Activated T-helper 1 cell treated with anti-CD3 and anti-CD28 coated beads, Interleukin-12 subunit alpha, Interleukin-12 subunit beta, Interleukin-2, Interleukin-4 antibody, amounts not matched to agents 30 ng/mL and 10 ng/mL and 1 ng/mL, durations not matched to agents 14 hours and 24 hours and 36 hours (primary cell): ENCODE data around the gene KRTAP21-3. TPM values are rescaled to one million over a fixed set of nuclear protein-coding genes. Genes with fewer than 3 reads are reported as not detected.
"Not testable (repeated sequence)": the region's sequence is repeated elsewhere in the genome, so short reads cannot be mapped to it uniquely, and the experiment has no call there.

Experiments
- DNase-seq: peaks from one replicate; pipeline ENCODE4 v3.0.0; 2021; ENCODE audit warnings: low spot score
- H3K27ac Mint-ChIP-seq: one replicate; pipeline ENCODE4 v1.8.0; 2021; ENCODE audit warnings: mild to moderate bottlenecking, mixed read lengths
- H3K27me3 Mint-ChIP-seq: one replicate; pipeline ENCODE4 v1.8.0; 2022; ENCODE audit warnings: mild to moderate bottlenecking, moderate library complexity, mixed read lengths; ENCODE audit not compliant: insufficient read depth
- H3K36me3 Mint-ChIP-seq: one replicate; pipeline ENCODE4 v1.8.0; 2021; ENCODE audit warnings: low read depth, mixed read lengths
- H3K4me1 Mint-ChIP-seq: one replicate; pipeline ENCODE4 v1.8.0; 2021; ENCODE audit warnings: low read depth, mixed read lengths
- H3K4me3 Mint-ChIP-seq: one replicate; pipeline ENCODE4 v1.8.0; 2021; ENCODE audit warnings: mild to moderate bottlenecking, moderate library complexity, mixed read lengths
- H3K9me3 Mint-ChIP-seq: one replicate; pipeline ENCODE4 v1.8.0; 2021; ENCODE audit warnings: mixed read lengths
- intact Hi-C: fragments of 100-400 bp; cut with micrococcal nuclease; formaldehyde crosslinking; loops from one replicate; pipeline ENCODE4 v1.15.1; 2024
- total RNA-seq: library from RNA; stranded (reverse); gene quantifications from 2 replicates; pipeline ENCODE4 v1.2.3, GENCODE V29; 2022

Gene KRTAP21-3, protein sequence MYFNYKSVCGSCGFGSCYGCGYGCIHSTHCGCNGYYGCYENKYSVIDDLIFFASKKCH
- total RNA-seq = not detected in 2 replicates

DNA sequence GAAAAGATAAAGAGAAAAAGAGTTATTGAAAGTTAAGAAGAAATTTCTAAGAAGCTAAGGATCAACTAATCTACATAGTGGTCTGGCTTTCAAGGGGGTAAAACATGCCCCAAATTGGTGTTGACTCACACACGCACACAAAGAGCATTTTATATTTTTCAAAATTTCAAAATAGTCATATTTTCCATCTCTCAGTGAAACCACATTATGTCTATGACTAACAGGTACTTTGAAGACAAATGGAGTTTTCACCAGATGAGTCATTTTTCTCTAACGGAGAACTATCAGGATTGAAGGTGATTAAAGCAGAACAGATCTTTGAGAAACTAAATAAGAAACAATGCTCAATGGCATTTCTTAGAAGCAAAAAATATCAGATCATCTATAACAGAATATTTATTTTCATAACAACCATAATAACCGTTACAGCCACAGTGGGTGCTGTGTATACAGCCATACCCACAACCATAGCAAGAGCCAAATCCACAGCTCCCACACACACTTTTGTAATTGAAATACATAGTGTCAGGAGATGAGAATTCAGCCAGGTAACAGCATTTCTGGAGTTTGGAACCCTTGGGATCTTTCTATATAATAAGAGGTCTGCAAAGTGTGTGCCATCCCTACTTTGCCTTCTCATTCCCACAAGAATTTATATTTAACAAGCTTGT, at the start of gene KRTAP21-3:
Gene KRTAP21-3, minus strand, starts transcription at position 539 of the 671 bp plus-strand sequence. Its CDS starts 18 bp downstream, at position 521.
- H3K27me3 Mint-ChIP-seq = peaks cover 2% of the 10 kb centered on the region
- H3K36me3 Mint-ChIP-seq = peaks cover 3% of the 10 kb centered on the region
- H3K4me1 Mint-ChIP-seq = peaks cover 29% of the 10 kb centered on the region
- peak within 1 kb of the TSS; percentile 7 for H3K4me3 Mint-ChIP-seq
- peak within 1 kb of the TSS; percentile 75 for H3K27ac Mint-ChIP-seq
- intact Hi-C loops = loop anchor here (1.0 to 10.0 kb wide), 10 partner anchors 8 to 1944 kb away; partner anchors contain the start of gene SOD1
- no peak for DNase-seq
- peaks cover 18% of the 10 kb centered on the region for H3K9me3 Mint-ChIP-seq

DNA sequence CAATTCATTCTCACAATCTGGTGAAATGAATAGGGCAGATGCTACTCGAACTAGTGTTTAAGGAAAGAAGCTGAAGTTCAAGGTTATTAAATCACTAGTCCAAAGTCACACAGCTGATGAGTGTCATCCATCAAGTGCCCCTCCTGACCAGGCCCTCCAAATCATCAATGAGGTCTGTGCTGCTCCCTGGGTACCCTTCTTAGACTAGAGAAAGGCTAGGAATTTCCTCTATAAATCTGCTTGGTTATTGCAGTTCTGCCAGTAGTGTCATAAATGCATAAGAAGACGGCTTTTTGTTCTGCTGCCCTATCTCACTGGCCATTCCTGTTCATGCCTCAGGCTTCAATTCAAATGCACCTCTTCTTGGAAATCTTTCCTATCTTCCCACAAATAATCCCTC, 42.2 kb upstream of the KRTAP21-3 start:
- H3K27ac Mint-ChIP-seq = no peak overlapping the region
- no peak overlapping the region for H3K4me3 Mint-ChIP-seq
- no peaks in the 10 kb centered on the region for H3K9me3 Mint-ChIP-seq
- peaks cover 4% of the 10 kb centered on the region for H3K27me3 Mint-ChIP-seq
- H3K36me3 Mint-ChIP-seq = no peaks in the 10 kb centered on the region
- H3K4me1 Mint-ChIP-seq = no peaks in the 10 kb centered on the region
- intact Hi-C loops = no loop called here
- no peak for DNase-seq

DNA sequence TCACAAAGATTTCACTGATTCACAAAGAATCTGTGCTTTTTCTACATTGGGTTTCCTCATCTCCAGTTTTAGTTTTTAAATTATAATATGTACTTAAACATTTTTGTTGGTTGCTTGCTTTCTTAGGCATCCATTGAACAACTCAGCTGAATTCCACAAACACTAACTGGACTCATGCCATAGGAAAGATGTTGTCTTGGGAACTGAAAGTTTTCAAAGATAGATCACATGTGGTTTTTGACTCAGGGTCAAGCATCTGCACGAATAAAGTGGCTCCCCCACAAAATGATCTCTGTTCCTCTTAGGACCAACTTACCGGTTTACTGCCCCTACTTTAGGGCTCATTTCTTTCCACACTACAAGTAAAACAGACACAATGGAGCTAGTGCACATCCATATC, 39.7 kb upstream of the KRTAP21-3 start:
- Mint-ChIP-seq H3K36me3 (no peaks in the 10 kb centered on the region), H3K27me3 (peaks cover 4% of the 10 kb centered on the region), H3K4me1 (no peaks in the 10 kb centered on the region), H3K4me3 (no peak overlapping the region), H3K9me3 (no peaks in the 10 kb centered on the region), H3K27ac (no peak overlapping the region)
- DNase-seq = no peak
- intact Hi-C loops = no loop called here

DNA sequence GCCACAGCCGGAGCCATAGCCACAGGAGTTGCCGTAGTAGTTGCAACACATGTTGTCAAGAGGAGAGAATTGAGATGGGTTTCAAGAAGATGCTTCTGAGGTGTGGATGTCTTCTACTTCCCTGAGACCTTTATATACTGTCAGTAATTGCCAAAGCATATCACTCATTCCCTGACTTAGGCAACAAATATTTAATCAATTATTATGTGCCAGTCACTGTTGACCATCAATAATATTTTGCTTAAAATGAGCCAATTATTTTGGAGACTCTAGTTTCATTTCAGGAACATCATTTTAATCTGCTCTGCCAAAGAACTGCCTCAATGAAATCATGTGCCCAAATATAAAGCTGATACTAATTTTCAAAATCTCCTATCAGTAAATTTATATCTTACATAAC, 36.8 kb upstream of the KRTAP21-3 start, which contains the start of gene KRTAP21-1:
Gene KRTAP21-1, minus strand, starts transcription at position 101 of the 400 bp plus-strand sequence. Its CDS starts 50 bp downstream, at position 51.
- H3K36me3 Mint-ChIP-seq, intact Hi-C loops, H3K4me3 Mint-ChIP-seq, H3K4me1 Mint-ChIP-seq, H3K27me3 Mint-ChIP-seq, H3K9me3 Mint-ChIP-seq, H3K27ac Mint-ChIP-seq, DNase-seq: not testable (repeated sequence)

DNA sequence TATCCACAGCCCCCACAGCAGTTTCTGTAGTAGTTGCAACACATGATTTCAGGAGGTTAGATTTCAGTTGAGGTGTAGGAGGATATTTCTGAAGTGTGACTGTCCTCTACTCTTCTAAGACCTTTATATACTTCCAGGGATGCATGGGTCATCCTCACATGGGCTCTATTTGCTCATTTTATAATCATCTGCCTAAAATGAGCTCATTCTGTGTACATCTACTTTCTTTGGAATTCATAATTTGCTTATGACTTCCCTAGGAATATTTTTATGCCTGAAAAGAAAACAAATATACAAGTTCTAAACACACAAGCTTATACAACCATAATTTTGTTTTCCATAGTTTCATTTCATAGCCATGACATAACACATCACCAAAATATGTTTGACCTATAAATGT, 28.6 kb upstream of the KRTAP21-3 start, which contains the start of gene KRTAP21-2:
Gene KRTAP21-2, minus strand, starts transcription at position 101 of the 400 bp plus-strand sequence. Its CDS starts 57 bp downstream, at position 44.
- no peak for DNase-seq
- no peaks in the 10 kb centered on the region for H3K4me1 Mint-ChIP-seq
- no peak within 1 kb of the TSS for H3K27ac Mint-ChIP-seq
- intact Hi-C loops = no loop called here
- no peaks in the 10 kb centered on the region for H3K36me3 Mint-ChIP-seq
- no peaks in the 10 kb centered on the region for H3K9me3 Mint-ChIP-seq
- H3K27me3 Mint-ChIP-seq = no peaks in the 10 kb centered on the region
- H3K4me3 Mint-ChIP-seq = no peak within 1 kb of the TSS

DNA sequence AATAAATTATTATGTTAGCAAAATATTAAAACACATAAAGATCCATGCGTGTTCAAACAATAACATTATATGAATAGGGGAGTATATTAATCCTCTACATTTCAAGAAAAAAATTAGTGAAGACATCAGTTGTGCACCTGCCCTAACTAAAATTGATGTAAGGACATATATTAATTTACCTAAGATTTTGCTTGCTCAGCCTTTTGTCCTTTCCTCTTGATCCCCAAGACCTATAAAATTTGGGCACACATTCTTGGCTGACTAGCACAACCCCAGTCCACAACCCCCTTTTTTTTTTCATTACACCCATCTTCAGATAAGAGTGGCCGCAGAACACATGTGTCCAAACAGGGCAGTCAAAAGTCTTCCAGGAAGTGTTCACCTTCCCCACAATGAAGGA, 21.9 kb upstream of the KRTAP21-3 start:
- intact Hi-C loops = no loop called here
- no peak overlapping the region for H3K4me3 Mint-ChIP-seq
- no peaks in the 10 kb centered on the region for H3K27me3 Mint-ChIP-seq
- H3K4me1 Mint-ChIP-seq = no peaks in the 10 kb centered on the region
- H3K9me3 Mint-ChIP-seq = no peaks in the 10 kb centered on the region
- H3K36me3 Mint-ChIP-seq = no peaks in the 10 kb centered on the region
- no peak overlapping the region for H3K27ac Mint-ChIP-seq
- no peak for DNase-seq

DNA sequence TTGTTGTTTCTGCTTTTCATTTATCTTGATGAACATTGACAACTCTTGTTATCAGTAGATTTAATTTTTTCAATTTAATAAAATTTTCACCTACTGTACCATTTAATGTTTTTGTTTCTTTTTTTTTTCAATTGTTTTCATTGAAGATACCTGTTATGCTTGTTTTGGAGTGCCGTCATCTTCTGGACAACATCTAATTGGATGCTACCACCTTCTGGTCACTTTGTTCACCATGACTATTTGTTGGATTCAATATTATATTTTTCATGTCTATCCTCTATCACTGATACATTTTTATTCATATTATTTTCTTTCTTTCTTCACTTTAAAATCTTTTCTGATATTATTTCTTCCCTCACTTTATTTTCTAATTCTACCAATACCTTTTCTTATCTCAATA, 14.4 kb upstream of the KRTAP21-3 start:
- DNase-seq = no peak
- intact Hi-C loops = loop anchor here (1.0 kb wide), 1 partner anchor 227 kb away; no protein-coding TSS in a partner anchor
- Mint-ChIP-seq H3K4me3 (no peak overlapping the region), H3K4me1 (no peaks in the 10 kb centered on the region), H3K36me3 (no peaks in the 10 kb centered on the region), H3K27me3 (peaks cover 16% of the 10 kb centered on the region), H3K27ac (no peak overlapping the region), H3K9me3 (peaks cover 8% of the 10 kb centered on the region)

DNA sequence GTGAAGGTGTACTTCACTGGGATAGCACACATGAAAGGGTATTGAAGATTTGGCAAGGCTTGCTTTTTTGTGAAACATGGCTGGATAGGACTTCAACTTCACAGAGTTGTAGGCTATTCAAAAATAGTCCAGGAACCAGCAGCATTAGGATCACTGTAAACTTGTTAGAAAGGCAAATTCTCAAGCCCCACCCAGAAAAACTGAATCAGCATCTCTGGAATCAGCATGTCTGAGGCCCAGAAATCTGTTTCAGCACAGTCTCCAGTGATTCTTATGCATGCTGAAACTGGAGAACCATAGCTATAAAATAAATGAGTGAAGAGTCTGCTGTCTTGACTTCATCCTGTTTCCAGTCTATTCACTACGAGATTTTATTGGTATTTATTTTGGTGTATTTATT, 8.1 kb upstream of the KRTAP21-3 start:
- Mint-ChIP-seq H3K9me3 (peaks cover 20% of the 10 kb centered on the region), H3K4me3 (no peak overlapping the region), H3K4me1 (no peaks in the 10 kb centered on the region), H3K27me3 (peaks cover 10% of the 10 kb centered on the region), H3K27ac (no peak overlapping the region), H3K36me3 (peaks cover 1% of the 10 kb centered on the region)
- DNase-seq = no peak
- intact Hi-C loops = no loop called here

DNA sequence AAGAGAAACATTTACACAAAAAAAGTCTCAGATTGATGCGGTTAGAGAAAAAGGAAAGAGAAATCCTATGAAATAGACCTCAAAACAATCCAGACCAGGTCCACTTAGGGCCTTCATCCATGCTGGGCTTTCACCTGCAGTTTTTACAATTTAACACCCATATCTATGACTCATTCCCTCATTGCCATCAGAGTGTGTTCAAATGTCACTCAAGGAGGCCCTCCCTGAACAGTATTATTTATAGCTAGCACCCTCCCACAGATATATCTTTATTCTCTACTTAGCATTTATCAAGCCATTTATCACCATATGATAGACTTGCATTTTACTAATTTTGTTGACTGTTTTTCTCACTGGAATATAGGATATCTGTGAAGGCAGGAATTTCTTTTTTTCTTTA, 824 bp upstream of the KRTAP21-3 start:
- peak overlapping the region; percentile 7 for H3K4me3 Mint-ChIP-seq
- peaks cover 3% of the 10 kb centered on the region for H3K36me3 Mint-ChIP-seq
- DNase-seq = no peak
- intact Hi-C loops = loop anchor here (2.0 to 10.0 kb wide), 8 partner anchors 368 to 1945 kb away; partner anchors contain the start of gene SOD1
- H3K9me3 Mint-ChIP-seq = peaks cover 18% of the 10 kb centered on the region
- peaks cover 2% of the 10 kb centered on the region for H3K27me3 Mint-ChIP-seq
- peaks cover 29% of the 10 kb centered on the region for H3K4me1 Mint-ChIP-seq
- H3K27ac Mint-ChIP-seq = peak overlapping the region; percentile 64

DNA sequence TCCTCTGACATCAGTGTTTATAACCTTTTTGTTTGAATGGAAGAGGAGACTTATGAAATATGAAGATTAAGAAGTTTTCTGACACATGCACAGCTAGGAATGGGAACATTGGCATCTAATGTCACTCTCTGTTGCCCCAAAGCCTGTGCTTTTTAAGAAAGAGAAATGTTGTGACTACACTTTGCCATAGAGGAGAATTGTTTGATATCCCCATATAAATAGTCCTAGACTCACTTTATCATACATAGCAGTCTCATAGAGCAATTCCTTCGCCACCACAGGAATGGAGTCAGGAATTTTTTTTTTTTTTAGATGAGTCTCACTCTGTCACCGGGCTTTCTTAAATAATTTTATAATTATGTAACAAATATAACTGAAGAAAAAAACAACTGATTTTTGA, 1.5 kb downstream of the KRTAP21-3 start:
- peaks cover 3% of the 10 kb centered on the region for H3K36me3 Mint-ChIP-seq

DNA sequence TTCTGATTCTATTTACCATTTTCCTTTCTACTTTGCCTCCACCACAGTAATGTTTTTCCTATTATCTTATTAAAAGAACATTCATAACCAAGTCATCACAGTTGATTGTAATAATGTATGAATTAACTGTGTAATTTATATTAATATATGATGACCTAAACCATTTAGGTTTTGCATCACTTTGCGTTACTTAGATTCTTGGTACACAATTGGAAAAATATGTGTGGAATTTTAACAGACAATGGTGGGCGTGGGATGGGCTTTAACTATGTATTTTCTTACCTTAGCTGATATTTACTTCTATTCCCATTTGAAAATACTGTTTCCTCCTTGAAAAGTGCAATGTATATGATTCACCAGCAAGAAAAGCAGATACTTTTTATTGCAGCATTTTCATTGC, 3.6 kb downstream of the KRTAP21-3 start:
- H3K9me3 Mint-ChIP-seq = peaks cover 44% of the 10 kb centered on the region
- no peaks in the 10 kb centered on the region for H3K27me3 Mint-ChIP-seq
- intact Hi-C loops = loop anchor here (5.0 to 10.0 kb wide), 6 partner anchors 372 to 1940 kb away; no protein-coding TSS in a partner anchor
- peaks cover 8% of the 10 kb centered on the region for H3K36me3 Mint-ChIP-seq
- no peak overlapping the region for H3K27ac Mint-ChIP-seq
- no peak overlapping the region for H3K4me3 Mint-ChIP-seq
- peaks cover 45% of the 10 kb centered on the region for H3K4me1 Mint-ChIP-seq
- no peak for DNase-seq

More for the DNA sequence above, 1.5 kb downstream of the KRTAP21-3 start:
- Mint-ChIP-seq H3K4me3 (no peak overlapping the region), H3K27me3 (no peaks in the 10 kb centered on the region), H3K9me3 (peaks cover 28% of the 10 kb centered on the region), H3K27ac (peak overlapping the region; percentile 75), H3K4me1 (peaks cover 29% of the 10 kb centered on the region)
- no peak for DNase-seq
- intact Hi-C loops = loop anchor here (5.0 to 10.0 kb wide), 6 partner anchors 370 to 1942 kb away; no protein-coding TSS in a partner anchor

DNA sequence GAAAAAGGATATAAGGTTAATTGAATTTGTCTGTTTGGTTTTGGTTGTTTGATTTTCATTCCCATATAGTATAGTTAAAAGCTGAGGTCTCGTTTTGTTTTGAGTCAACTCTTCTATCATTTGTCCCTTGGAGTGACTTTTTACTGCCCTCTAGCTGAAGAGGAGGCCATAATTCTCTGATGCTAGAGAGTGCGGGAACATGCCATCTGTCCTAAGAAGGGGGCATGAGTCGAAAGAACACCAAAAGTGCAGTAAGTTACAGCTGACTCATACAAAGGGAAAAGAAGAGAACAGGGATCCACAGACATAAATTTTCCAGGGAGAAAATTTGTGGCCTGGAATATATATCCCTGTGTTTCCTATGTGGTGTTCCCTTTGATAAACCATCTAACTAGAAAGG, 4.1 kb downstream of the KRTAP21-3 start:
- DNase-seq = no peak
- H3K9me3 Mint-ChIP-seq = peaks cover 43% of the 10 kb centered on the region
- H3K4me1 Mint-ChIP-seq = peaks cover 41% of the 10 kb centered on the region
- intact Hi-C loops = loop anchor here (10.0 kb wide), 3 partner anchors 840 to 1940 kb away; no protein-coding TSS in a partner anchor
- H3K36me3 Mint-ChIP-seq = peaks cover 8% of the 10 kb centered on the region
- no peak overlapping the region for H3K27ac Mint-ChIP-seq
- no peak overlapping the region for H3K4me3 Mint-ChIP-seq
- no peaks in the 10 kb centered on the region for H3K27me3 Mint-ChIP-seq

DNA sequence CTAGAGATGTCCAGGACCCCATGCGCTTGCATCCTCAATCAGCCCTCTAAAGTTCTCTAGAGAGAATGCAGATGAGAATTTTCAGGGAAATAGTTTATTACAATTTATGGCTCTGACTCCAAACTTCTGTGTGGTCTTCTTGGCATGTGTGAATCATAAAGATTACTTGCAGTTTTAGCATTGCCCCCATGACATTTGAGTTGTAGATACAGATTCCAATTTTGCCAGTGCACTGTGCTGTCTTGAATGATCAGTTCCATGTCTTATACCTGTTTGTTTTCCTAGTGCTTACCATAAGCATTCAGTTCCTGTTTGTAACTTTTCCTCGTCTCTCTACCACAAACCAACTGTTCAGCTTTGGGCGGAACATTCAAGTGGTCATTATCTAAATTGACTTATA, 4.8 kb downstream of the KRTAP21-3 start:
- Mint-ChIP-seq H3K4me3 (no peak overlapping the region), H3K4me1 (peaks cover 34% of the 10 kb centered on the region), H3K27ac (no peak overlapping the region), H3K27me3 (no peaks in the 10 kb centered on the region), H3K9me3 (peaks cover 40% of the 10 kb centered on the region), H3K36me3 (peaks cover 8% of the 10 kb centered on the region)
- DNase-seq = no peak
- intact Hi-C loops = loop anchor here (10.0 kb wide), 3 partner anchors 841 to 1939 kb away; no protein-coding TSS in a partner anchor
